H1 (cell line): Measurements from ENCODE around the gene PTAR1. TPM values are rescaled to one million over a fixed set of nuclear protein-coding genes. Genes with fewer than 3 reads are reported as not detected.

Experiments
- CTCF ChIA-PET: fragments of 300-600 bp; sonication (Branson Sonifier 250); formaldehyde crosslinking; loops from one replicate; lab custom pipeline; 2021; ENCODE audit not compliant: partially characterized antibody; lab: Charles Lee
- POLR2A ChIA-PET: fragments of 300-600 bp; sonication (Branson Sonifier 250); formaldehyde crosslinking; loops from one replicate; lab custom pipeline; 2021; ENCODE audit warnings: inconsistent platforms; ENCODE audit not compliant: partially characterized antibody; lab: Charles Lee
- DNase-seq, 2 experiments: peaks; one replicate each; pipeline versions ENCODE4 v3.0.0 to v3.0.0-alpha.2; 2010 to 2022; ENCODE audit warnings: low spot score in 2 of 2, low read depth in 1 of 2, mixed read lengths in 1 of 2
- FAIRE-seq: peaks from 2 replicates; lab custom pipeline; 2011; peaks lifted over from hg19 to GRCh38; lab: Jason Lieb, UNC
- H2AFZ ChIP-seq: 2 replicates; pipeline ENCODE4 v1.8.1; 2012; ENCODE audit warnings: low read length, inconsistent platforms
- H2AK5ac ChIP-seq: 2 replicates; pipeline ENCODE4 v1.6.1; 2013; ENCODE audit warnings: low read depth, low read length
- H2BK120ac ChIP-seq: replicated peaks from 2 replicates; pipeline ENCODE3; 2013; ENCODE audit warnings: low read depth, low read length, inconsistent platforms
- H2BK12ac ChIP-seq: 2 replicates; pipeline ENCODE4 v1.6.1; 2013; ENCODE audit warnings: low read depth, low read length
- H2BK15ac ChIP-seq: 2 replicates; pipeline ENCODE4 v1.6.1; 2013; ENCODE audit warnings: low read length
- H2BK20ac ChIP-seq: 2 replicates; pipeline ENCODE4 v1.6.1; 2013; ENCODE audit warnings: low read length
- H2BK5ac ChIP-seq: 2 replicates; pipeline ENCODE4 v1.6.1; 2013; ENCODE audit warnings: low read depth, low read length
- H3K14ac ChIP-seq: 2 replicates; pipeline ENCODE4 v1.6.1; 2013; ENCODE audit warnings: inconsistent platforms; ENCODE audit not compliant: insufficient read length
- H3K18ac ChIP-seq: 2 replicates; pipeline ENCODE4 v1.6.1; 2013; ENCODE audit warnings: low read length; ENCODE audit errors: extremely low read depth
- H3K23ac ChIP-seq: 2 replicates; pipeline ENCODE4 v1.6.1; 2013; ENCODE audit warnings: inconsistent platforms; ENCODE audit not compliant: insufficient read length
- H3K23me2 ChIP-seq: 2 replicates; pipeline ENCODE4 v1.6.1; 2013; ENCODE audit warnings: low read depth, low read length
- H3K27ac ChIP-seq: 2 replicates; pipeline ENCODE4 v1.6.1; 2011; ENCODE audit warnings: low read depth, low read length, inconsistent platforms
- H3K27me3 ChIP-seq, 4 experiments: replicated peaks in 1 of 4; 1 replicate in 1 of 4; 2 replicates in 3 of 4; pipeline versions ENCODE4 v1.6.1 to v1.8.1; 2011 to 2013; ENCODE audit warnings: low read length in 3 of 4, mild to moderate bottlenecking in 3 of 4, inconsistent platforms in 2 of 4, mixed read lengths in 2 of 4, moderate library complexity in 1 of 4; ENCODE audit not compliant: control insufficient read depth in 3 of 4, insufficient read depth in 3 of 4; ENCODE audit errors: extremely low read depth in 1 of 4
- H3K36me3 ChIP-seq, 4 experiments: 2 replicates each; pipeline versions ENCODE4 v1.6.1 to v1.8.1; 2011 to 2013; ENCODE audit warnings: mild to moderate bottlenecking in 4 of 4, low read length in 3 of 4, moderate library complexity in 2 of 4, control low read depth in 1 of 4, inconsistent platforms in 1 of 4; ENCODE audit not compliant: insufficient read depth in 4 of 4, control insufficient read depth in 2 of 4
- H3K4ac ChIP-seq: replicated peaks from 2 replicates; pipeline ENCODE3; 2013; ENCODE audit warnings: low read length, low read depth, mixed read lengths, inconsistent platforms; ENCODE audit not compliant: insufficient read length
- H3K4me1 ChIP-seq, 4 experiments: replicated peaks in 1 of 4; 1 replicate in 1 of 4; 2 replicates in 3 of 4; pipeline versions ENCODE4 v1.6.1 to v1.8.1; 2011 to 2013; ENCODE audit warnings: low read length in 3 of 4, inconsistent platforms in 2 of 4, mixed read lengths in 1 of 4; ENCODE audit not compliant: insufficient read depth in 4 of 4, control insufficient read depth in 3 of 4
- H3K4me2 ChIP-seq, 2 experiments: 2 replicates each; pipeline versions ENCODE4 v1.6.1 to v1.8.1; 2011 to 2013; ENCODE audit warnings: low read depth in 2 of 2, low read length in 2 of 2, control low read depth in 1 of 2, inconsistent platforms in 1 of 2, mild to moderate bottlenecking in 1 of 2; ENCODE audit not compliant: insufficient read depth in 1 of 2
- H3K4me3 ChIP-seq, 4 experiments: fragments of 200-600, 300-600 bp in 1 of 4; sonication (generic), shearing (Covaris generic), sonication (Bioruptor Twin) in 1 of 4; 2 replicates each; pipeline versions ENCODE4 v1.5.1 to v1.8.1; 2011 to 2016; ENCODE audit warnings: low read length in 4 of 4, low read depth in 3 of 4, control low read depth in 2 of 4, inconsistent platforms in 2 of 4, mild to moderate bottlenecking in 2 of 4, mixed read lengths in 1 of 4, moderate library complexity in 1 of 4; ENCODE audit not compliant: insufficient read depth in 2 of 4; ENCODE audit errors: extremely low read depth in 1 of 4
- H3K56ac ChIP-seq: replicated peaks from 2 replicates; pipeline ENCODE3; 2013; ENCODE audit warnings: low read depth, mild to moderate bottlenecking, mixed read lengths, low read length, inconsistent platforms; ENCODE audit not compliant: insufficient read length
- H3K79me1 ChIP-seq: 2 replicates; pipeline ENCODE4 v1.6.1; 2013; ENCODE audit warnings: low read depth, low read length, control low read depth
- H3K79me2 ChIP-seq, 2 experiments: 2 replicates each; pipeline versions ENCODE4 v1.6.1 to v1.8.1; 2012 to 2013; ENCODE audit warnings: low read length in 2 of 2, mild to moderate bottlenecking in 2 of 2, inconsistent platforms in 1 of 2; ENCODE audit not compliant: insufficient read depth in 2 of 2, control insufficient read depth in 1 of 2
- H3K9ac ChIP-seq, 4 experiments: replicated peaks in 1 of 4; 1 replicate in 1 of 4; 2 replicates in 3 of 4; pipeline versions ENCODE4 v1.6.1 to v1.8.1; 2011 to 2013; ENCODE audit warnings: low read depth in 3 of 4, low read length in 3 of 4, control low read depth in 2 of 4, mild to moderate bottlenecking in 2 of 4, moderate library complexity in 2 of 4, inconsistent platforms in 1 of 4; ENCODE audit errors: extremely low read depth in 1 of 4
- H3K9me3 ChIP-seq, 2 experiments: 2 replicates each; pipeline versions ENCODE4 v1.6.1 to v1.8.1; 2012 to 2013; ENCODE audit warnings: mild to moderate bottlenecking in 2 of 2, moderate library complexity in 2 of 2, control low read depth in 1 of 2, inconsistent platforms in 1 of 2, low read depth in 1 of 2, low read length in 1 of 2, mixed read lengths in 1 of 2; ENCODE audit not compliant: insufficient read depth in 2 of 2
- H4K20me1 ChIP-seq, 2 experiments: replicated peaks in 1 of 2; 2 replicates each; pipeline versions ENCODE3 to v1.8.1; 2011 to 2013; ENCODE audit warnings: inconsistent platforms in 2 of 2, low read length in 2 of 2, mild to moderate bottlenecking in 1 of 2; ENCODE audit not compliant: insufficient read depth in 2 of 2, control insufficient read depth in 1 of 2
- H4K5ac ChIP-seq: 2 replicates; pipeline ENCODE4 v1.6.1; 2013; ENCODE audit warnings: low read length, low read depth, mixed read lengths, inconsistent platforms; ENCODE audit not compliant: insufficient read length
- H4K8ac ChIP-seq: 2 replicates; pipeline ENCODE4 v1.8.0; 2013; ENCODE audit warnings: mild to moderate bottlenecking, moderate library complexity, low read length, inconsistent platforms; ENCODE audit not compliant: insufficient read depth; ENCODE audit errors: extremely low read depth
- H4K91ac ChIP-seq: replicated peaks from 2 replicates; pipeline ENCODE3; 2013; ENCODE audit warnings: low read length, mixed read lengths, inconsistent platforms; ENCODE audit not compliant: insufficient read length
- CHD2 ChIP-seq: IDR thresholded peaks from 2 replicates; pipeline ENCODE4 v1.6.1; 2012; ENCODE audit warnings: low read length, improper control_type of control experiment
- JUN ChIP-seq: IDR thresholded peaks from 2 replicates; pipeline ENCODE4 v1.6.1; 2011; ENCODE audit warnings: low read depth, mild to moderate bottlenecking, improper control_type of control experiment, low read length
- JUND ChIP-seq: IDR thresholded peaks from 2 replicates; pipeline ENCODE4 v1.6.1; 2011; ENCODE audit warnings: mild to moderate bottlenecking, improper control_type of control experiment, low read length
- NANOG ChIP-seq: IDR thresholded peaks from 2 replicates; pipeline ENCODE4 v1.6.1; 2011; ENCODE audit warnings: low read length, low read depth, mild to moderate bottlenecking, inconsistent platforms; ENCODE audit not compliant: insufficient read depth, poor library complexity, severe bottlenecking
- NRF1 ChIP-seq: IDR thresholded peaks from 2 replicates; pipeline ENCODE4 v1.6.1; 2011; ENCODE audit warnings: mild to moderate bottlenecking, low read depth, low read length, improper control_type of control experiment
- POLR2AphosphoS5 ChIP-seq: IDR thresholded peaks from 2 replicates; pipeline ENCODE4 v1.6.1; 2011; ENCODE audit warnings: low read depth, low read length
- RAD21 ChIP-seq, 2 experiments: IDR thresholded peaks in 1 of 2; conservative IDR thresholded peaks in 1 of 2; 2 replicates each; pipeline ENCODE4 v1.6.1; 2011; ENCODE audit warnings: low read depth in 2 of 2, low read length in 2 of 2, improper control_type of control experiment in 1 of 2, inconsistent platforms in 1 of 2, mild to moderate bottlenecking in 1 of 2, moderate library complexity in 1 of 2
- SIRT6 ChIP-seq: IDR thresholded peaks from one replicate; pipeline ENCODE4 v1.7.1; 2012; ENCODE audit warnings: low read length, inconsistent platforms
- SRF ChIP-seq: IDR thresholded peaks from 2 replicates; pipeline ENCODE4 v1.6.1; 2011; ENCODE audit warnings: mild to moderate bottlenecking, low read depth, low read length, moderate library complexity
- TAF7 ChIP-seq: optimal IDR thresholded peaks from 2 replicates; pipeline ENCODE3; 2011; ENCODE audit warnings: low read depth, mild to moderate bottlenecking, inconsistent platforms, low read length, moderate library complexity, borderline replicate concordance
- TCF12 ChIP-seq: IDR thresholded peaks from 2 replicates; pipeline ENCODE4 v1.6.1; 2011; ENCODE audit warnings: low read depth, mild to moderate bottlenecking, low read length
- YY1 ChIP-seq: IDR thresholded peaks from 2 replicates; pipeline ENCODE4 v1.6.1; 2011; ENCODE audit warnings: low read depth, mild to moderate bottlenecking, low read length
- ZNF274 ChIP-seq: IDR thresholded peaks from 2 replicates; pipeline ENCODE4 v1.7.0; 2012; ENCODE audit warnings: low read length, borderline replicate concordance; ENCODE audit errors: extremely low read depth
- WGBS, 2 experiments: shearing (Covaris generic) in 1 of 2; methylation state at CpG; one replicate each; pipeline versions ENCODE4 v1.1.6 to v1.1.7; 2013 to 2015; ENCODE audit warnings: low lambda C conversion rate in 2 of 2, mixed read lengths in 2 of 2, inconsistent platforms in 1 of 2, low coverage in 1 of 2, missing lambda C conversion rate in 1 of 2; ENCODE audit not compliant: insufficient replicate concordance in 2 of 2, insufficient coverage in 1 of 2, insufficient read length in 1 of 2; ENCODE audit errors: extremely low coverage in 1 of 2, missing lambda C conversion rate in 1 of 2; 5-methylcytosine and 5-hydroxymethylcytosine counted together
- polyA plus RNA-seq, 7 experiments: library from polyadenylated mRNA; depleted of rRNA in 3 of 7; stranded (reverse) in 5 of 7; unstranded in 2 of 7; fragments of >200 nt in 5 of 7; fragments of 200-250 nt in 2 of 7; gene quantifications; 1 replicate in 5 of 7; 2 replicates in 1 of 7; 4 replicates in 1 of 7; pipeline versions ENCODE4 v1.2.1 to v1.2.3, GENCODE V29; 2011 to 2013; ENCODE audit warnings: missing spikeins in 2 of 7, mixed read lengths in 2 of 7
- total RNA-seq: library from RNA; stranded (reverse); fragmentation: NEBNext Ultra II Directional; extraction: Animal tissue kit (Norgen Biotek cat#: 25700); gene quantifications from 2 replicates; pipeline ENCODE4 v1.2.1, GENCODE V29; 2021

PTAR1 gene
- total and polyA plus RNA-seq, 2 of the 8 experiments (the other 6 are each of a cell fraction or from before 2014, with no cell fraction given) = 19.5 to 84.9 TPM

GRCh38 chr9:69801989-69802388, 42.2 kb upstream of the PTAR1 start:
- FAIRE-seq = no peak
- TF ChIP-seq TCF12 = no peak
- TF ChIP-seq POLR2AphosphoS5 = no peak
- no peak for TF ChIP-seq ZNF274
- no peak for TF ChIP-seq JUN
- no peak for TF ChIP-seq NANOG
- no peak for TF ChIP-seq NRF1
- TF ChIP-seq RAD21 (IDR thresholded peaks at IDR 0.05 in 1 of 2, conservative IDR thresholded peaks at IDR 0.05 in 1 of 2; ENCODE audit: low read depth in 2 of 2, low read length in 2 of 2) = no peak
- no peak for TF ChIP-seq JUND
- no peak for TF ChIP-seq SRF
- TF ChIP-seq SIRT6 = no peak
- no peak for TF ChIP-seq TAF7
- no peak for TF ChIP-seq CHD2
- TF ChIP-seq YY1 = no peak

More at GRCh38 chr9:69801989-69802388, 42.2 kb upstream of the PTAR1 start:
- Histone ChIP-seq H4K91ac (no peak overlapping the region), H3K79me1 (no peaks in the 10 kb centered on the region), H3K9ac (no peak overlapping the region), H3K14ac (no peak overlapping the region), H3K27me3 (no peaks in the 10 kb centered on the region), H3K23me2 (no peaks in the 10 kb centered on the region), H3K56ac (no peak overlapping the region), H2AK5ac (no peak overlapping the region), H3K23ac (no peak overlapping the region), H2BK12ac (no peak overlapping the region), H3K27ac (no peak overlapping the region), H2AFZ (peak overlapping the region; percentile 41; the same call in 1 of the 2 replicates), H3K79me2 (no peaks in the 10 kb centered on the region), H3K9me3 (peaks cover 4 to 9% of the 10 kb centered on the region in 2 experiments; a peak in 3 of 4 replicates), H2BK120ac (no peak overlapping the region), H3K18ac (no peak overlapping the region), H2BK5ac (no peak overlapping the region), H3K4me1 (no peaks in the 10 kb centered on the region), H2BK15ac (no peak overlapping the region), H3K4ac (no peak overlapping the region), H4K8ac (no peak overlapping the region), H3K4me3 (no peak overlapping the region), H4K20me1 (no peaks in the 10 kb centered on the region), H3K36me3 (no peaks in the 10 kb centered on the region), H2BK20ac (no peak overlapping the region), H4K5ac (no peak overlapping the region), H3K4me2 (no peak overlapping the region)
- ChIA-PET POLR2A (no interaction called here), CTCF (interaction anchor here (2.0 kb wide), 1 partner anchor 16 kb away, joined by 4 read pairs; no protein-coding TSS in a partner anchor)
- DNase-seq = no peak
- 98% methylated on average over 2 of the region's 2 CpGs; no CpG with 5 or more reads in 1 of the 2 experiments for WGBS, 2 experiments
